Ascending aorta (tissue), 2 donors: ENCODE measurements around the gene MAMDC4. TPM values are rescaled to one million over a fixed set of nuclear protein-coding genes. Genes with fewer than 3 reads are reported as not detected.

Experiments used
- DNase-seq, 2 donors: peaks; one replicate each; pipeline ENCODE4 v3.0.0-alpha.2; 2019; ENCODE audit warnings: low spot score in 2 of 2
- H3K27ac ChIP-seq, 2 donors: fragments of 200-600 bp; sonication (generic); one replicate each; pipeline ENCODE4 v1.5.1; 2016 to 2017; ENCODE audit warnings: mild to moderate bottlenecking in 1 of 2
- H3K27me3 ChIP-seq: fragments of 200-600 bp; sonication (generic); one replicate; pipeline ENCODE4 v1.5.1; 2017
- H3K36me3 ChIP-seq, 2 donors: fragments of 200-600 bp; sonication (generic); one replicate each; pipeline ENCODE4 v1.5.1; 2016
- H3K4me1 ChIP-seq, 2 donors: fragments of 200-600 bp; sonication (generic); one replicate each; pipeline ENCODE4 v1.5.1; 2016 to 2017; ENCODE audit warnings: mild to moderate bottlenecking in 1 of 2
- H3K4me3 ChIP-seq, 2 donors: fragments of 200-600 bp; sonication (generic); one replicate each; pipeline ENCODE4 v1.5.1; 2016 to 2017; ENCODE audit warnings: mild to moderate bottlenecking in 1 of 2
- H3K9me3 ChIP-seq, 2 donors: fragments of 200-600 bp; sonication (generic); one replicate each; pipeline ENCODE4 v1.5.1; 2016
- intact Hi-C: fragments of 100-400 bp; cut with DNase I; formaldehyde crosslinking; loops from one replicate; pipeline ENCODE4 v1.15.1; 2023
- total RNA-seq: library from RNA; depleted of rRNA; stranded (reverse); fragments of >200 nt; gene quantifications from one replicate; pipeline ENCODE4 v1.1.0, GENCODE V29; 2016
- TF ChIP-seq, protein P1 (sequence below), 3 experiments: fragments of 200-600 bp in 2 of 3; fragments of 450-650 bp in 1 of 3; sonication (generic) in 2 of 3; IDR thresholded peaks; one replicate each; pipeline ENCODE4 v1.5.1; 2016 to 2019; ENCODE audit warnings: antibody characterized with exemption in 3 of 3, mild to moderate bottlenecking in 1 of 3, moderate library complexity in 1 of 3

Gene MAMDC4
- total RNA-seq, 1 donor from 2014 or later, result 5.0 TPM

DNA sequence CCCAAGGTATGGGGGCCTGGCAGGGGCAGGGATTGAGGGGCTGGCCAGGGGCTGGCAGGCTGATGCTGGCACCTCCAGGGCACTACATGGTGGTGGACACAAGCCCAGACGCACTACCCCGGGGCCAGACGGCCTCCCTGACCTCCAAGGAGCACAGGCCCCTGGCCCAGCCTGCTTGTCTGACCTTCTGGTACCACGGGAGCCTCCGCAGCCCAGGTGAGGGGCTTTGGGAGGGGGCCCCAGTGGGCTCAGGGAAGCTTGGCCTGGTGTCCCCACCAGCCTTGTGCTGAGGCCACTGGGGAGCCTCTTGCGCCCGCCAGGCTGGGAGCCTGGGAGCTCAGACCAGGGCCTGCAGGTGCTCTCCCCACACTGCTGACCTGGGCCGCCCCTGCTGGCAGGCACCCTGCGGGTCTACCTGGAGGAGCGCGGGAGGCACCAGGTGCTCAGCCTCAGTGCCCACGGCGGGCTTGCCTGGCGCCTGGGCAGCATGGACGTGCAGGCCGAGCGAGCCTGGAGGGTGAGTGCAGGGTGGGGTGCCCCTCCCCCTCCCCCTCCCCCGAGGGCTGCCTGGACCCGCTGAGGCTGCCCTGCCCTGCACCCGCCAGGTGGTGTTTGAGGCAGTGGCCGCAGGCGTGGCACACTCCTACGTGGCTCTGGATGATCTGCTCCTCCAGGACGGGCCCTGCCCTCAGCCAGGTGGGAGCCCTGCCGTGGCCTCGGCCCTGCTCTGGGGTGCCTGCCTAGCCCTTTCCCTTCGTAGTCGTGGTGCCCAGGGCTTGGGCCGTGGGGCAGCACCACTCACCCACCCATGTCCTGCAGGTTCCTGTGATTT is 5.7 kb downstream of the MAMDC4 start:
- intact Hi-C loops, result no loop called here
- Histone ChIP-seq H3K27me3 (no peaks in the 10 kb centered on the region), H3K27ac (no peak overlapping the region), H3K36me3 (peaks cover 21 to 23% of the 10 kb centered on the region in 2 donors), H3K4me3 (no peak overlapping the region), H3K4me1 (peaks cover 4 to 14% of the 10 kb centered on the region in 2 donors), H3K9me3 (no peaks in the 10 kb centered on the region)
- DNase-seq, result no peak
- TF ChIP-seq, protein P1, sequence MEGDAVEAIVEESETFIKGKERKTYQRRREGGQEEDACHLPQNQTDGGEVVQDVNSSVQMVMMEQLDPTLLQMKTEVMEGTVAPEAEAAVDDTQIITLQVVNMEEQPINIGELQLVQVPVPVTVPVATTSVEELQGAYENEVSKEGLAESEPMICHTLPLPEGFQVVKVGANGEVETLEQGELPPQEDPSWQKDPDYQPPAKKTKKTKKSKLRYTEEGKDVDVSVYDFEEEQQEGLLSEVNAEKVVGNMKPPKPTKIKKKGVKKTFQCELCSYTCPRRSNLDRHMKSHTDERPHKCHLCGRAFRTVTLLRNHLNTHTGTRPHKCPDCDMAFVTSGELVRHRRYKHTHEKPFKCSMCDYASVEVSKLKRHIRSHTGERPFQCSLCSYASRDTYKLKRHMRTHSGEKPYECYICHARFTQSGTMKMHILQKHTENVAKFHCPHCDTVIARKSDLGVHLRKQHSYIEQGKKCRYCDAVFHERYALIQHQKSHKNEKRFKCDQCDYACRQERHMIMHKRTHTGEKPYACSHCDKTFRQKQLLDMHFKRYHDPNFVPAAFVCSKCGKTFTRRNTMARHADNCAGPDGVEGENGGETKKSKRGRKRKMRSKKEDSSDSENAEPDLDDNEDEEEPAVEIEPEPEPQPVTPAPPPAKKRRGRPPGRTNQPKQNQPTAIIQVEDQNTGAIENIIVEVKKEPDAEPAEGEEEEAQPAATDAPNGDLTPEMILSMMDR (IDR thresholded peaks at IDR 0.05), result no peak

DNA sequence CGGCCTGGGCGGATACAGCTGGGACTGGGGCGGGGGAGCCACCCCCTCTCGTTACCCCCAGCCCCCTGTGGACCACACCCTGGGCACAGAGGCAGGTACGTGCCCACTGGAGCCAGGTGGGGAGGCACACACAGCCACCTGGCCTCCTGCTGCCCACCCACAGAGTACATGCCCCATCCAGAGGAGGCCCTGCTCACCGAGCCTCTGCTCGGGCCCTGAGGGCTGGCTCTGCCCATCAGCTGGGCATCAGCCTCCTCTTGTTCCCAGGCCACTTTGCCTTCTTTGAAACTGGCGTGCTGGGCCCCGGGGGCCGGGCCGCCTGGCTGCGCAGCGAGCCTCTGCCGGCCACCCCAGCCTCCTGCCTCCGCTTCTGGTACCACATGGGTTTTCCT is 6.3 kb downstream of the MAMDC4 start:
- Histone ChIP-seq H3K4me3 (no peak overlapping the region), H3K9me3 (no peaks in the 10 kb centered on the region), H3K27me3 (no peaks in the 10 kb centered on the region), H3K36me3 (peaks cover 28 to 30% of the 10 kb centered on the region in 2 donors), H3K4me1 (peaks cover 4 to 14% of the 10 kb centered on the region in 2 donors), H3K27ac (peak overlapping the region; percentile 39 to 57)
- no peak for DNase-seq
- intact Hi-C loops, result no loop called here
- TF ChIP-seq, protein P1 (IDR thresholded peaks at IDR 0.05), result no peak

DNA sequence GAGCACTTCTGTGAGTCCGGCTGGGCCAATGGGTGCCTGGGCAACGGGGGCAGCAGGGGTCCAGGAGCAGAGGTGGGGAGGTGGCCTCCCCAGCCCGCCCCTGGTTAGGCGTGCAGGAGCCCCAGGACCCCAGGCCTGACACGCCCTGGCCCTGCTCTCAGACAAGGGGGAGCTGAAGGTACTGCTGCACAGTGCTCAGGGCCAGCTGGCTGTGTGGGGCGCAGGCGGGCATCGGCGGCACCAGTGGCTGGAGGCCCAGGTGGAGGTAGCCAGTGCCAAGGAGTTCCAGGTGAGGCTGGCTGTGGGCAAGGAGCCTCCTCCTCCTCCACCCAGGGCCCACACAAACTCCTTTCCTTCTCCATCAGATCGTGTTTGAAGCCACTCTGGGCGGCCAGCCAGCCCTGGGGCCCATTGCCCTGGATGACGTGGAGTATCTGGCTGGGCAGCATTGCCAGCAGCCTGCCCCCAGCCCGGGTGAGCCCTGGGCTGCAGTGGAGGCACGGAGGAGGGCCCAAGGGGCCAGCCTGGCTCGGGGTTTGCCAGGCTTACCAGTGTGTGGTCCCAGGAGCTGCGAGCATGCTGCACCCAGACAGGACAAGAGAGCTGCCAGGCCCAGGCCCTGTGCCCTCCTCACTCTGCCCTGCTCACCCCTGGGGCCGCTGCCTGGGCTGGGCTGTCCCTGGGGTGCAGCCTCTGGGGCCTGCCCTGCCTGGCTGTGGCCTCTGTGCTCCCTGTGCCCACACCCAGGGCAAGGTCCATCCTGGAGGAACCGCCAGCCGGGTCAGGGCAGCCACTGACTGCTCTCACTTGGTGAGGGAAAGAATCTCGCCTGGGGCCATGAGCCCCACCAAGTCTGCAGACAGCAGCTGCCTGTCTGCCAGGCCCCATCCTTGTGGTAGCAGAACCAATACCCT is 7.0 kb downstream of the MAMDC4 start:
- Histone ChIP-seq H3K4me3 (no peak overlapping the region), H3K27ac (peak overlapping the region; percentile 39 to 57), H3K9me3 (no peaks in the 10 kb centered on the region), H3K36me3 (peaks cover 33 to 34% of the 10 kb centered on the region in 2 donors), H3K4me1 (peaks cover 4 to 14% of the 10 kb centered on the region in 2 donors), H3K27me3 (no peaks in the 10 kb centered on the region)
- TF ChIP-seq, protein P1 (IDR thresholded peaks at IDR 0.05), result no peak
- intact Hi-C loops, result no loop called here
- no peak for DNase-seq

DNA sequence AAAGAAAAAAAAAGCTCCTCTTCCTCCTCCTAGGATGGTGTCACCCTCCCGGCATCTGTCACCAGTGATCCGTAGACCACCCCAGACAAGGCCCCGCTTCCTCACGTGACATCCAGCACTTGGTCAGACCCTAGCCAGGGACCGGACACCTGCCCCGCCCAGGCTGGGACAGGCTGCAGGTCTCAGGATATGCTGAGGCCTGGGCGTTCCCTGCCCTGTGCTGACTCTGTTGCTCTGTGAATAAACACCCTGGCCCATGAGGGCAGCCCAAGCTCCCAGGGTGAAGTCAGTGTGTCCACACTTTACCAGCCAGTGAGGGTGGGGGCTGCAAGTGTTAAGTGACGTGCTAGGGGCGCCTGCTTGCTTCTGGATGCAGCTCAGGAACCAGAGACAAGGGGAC is 8.4 kb downstream of the MAMDC4 start:
- Histone ChIP-seq H3K9me3 (no peaks in the 10 kb centered on the region), H3K4me3 (no peak overlapping the region), H3K4me1 (peaks cover 4 to 24% of the 10 kb centered on the region in 2 donors), H3K27me3 (no peaks in the 10 kb centered on the region), H3K36me3 (peaks cover 33 to 34% of the 10 kb centered on the region in 2 donors), H3K27ac (no peak overlapping the region)
- intact Hi-C loops, result no loop called here
- no peak for DNase-seq
- TF ChIP-seq, protein P1 (IDR thresholded peaks at IDR 0.05), result no peak

DNA sequence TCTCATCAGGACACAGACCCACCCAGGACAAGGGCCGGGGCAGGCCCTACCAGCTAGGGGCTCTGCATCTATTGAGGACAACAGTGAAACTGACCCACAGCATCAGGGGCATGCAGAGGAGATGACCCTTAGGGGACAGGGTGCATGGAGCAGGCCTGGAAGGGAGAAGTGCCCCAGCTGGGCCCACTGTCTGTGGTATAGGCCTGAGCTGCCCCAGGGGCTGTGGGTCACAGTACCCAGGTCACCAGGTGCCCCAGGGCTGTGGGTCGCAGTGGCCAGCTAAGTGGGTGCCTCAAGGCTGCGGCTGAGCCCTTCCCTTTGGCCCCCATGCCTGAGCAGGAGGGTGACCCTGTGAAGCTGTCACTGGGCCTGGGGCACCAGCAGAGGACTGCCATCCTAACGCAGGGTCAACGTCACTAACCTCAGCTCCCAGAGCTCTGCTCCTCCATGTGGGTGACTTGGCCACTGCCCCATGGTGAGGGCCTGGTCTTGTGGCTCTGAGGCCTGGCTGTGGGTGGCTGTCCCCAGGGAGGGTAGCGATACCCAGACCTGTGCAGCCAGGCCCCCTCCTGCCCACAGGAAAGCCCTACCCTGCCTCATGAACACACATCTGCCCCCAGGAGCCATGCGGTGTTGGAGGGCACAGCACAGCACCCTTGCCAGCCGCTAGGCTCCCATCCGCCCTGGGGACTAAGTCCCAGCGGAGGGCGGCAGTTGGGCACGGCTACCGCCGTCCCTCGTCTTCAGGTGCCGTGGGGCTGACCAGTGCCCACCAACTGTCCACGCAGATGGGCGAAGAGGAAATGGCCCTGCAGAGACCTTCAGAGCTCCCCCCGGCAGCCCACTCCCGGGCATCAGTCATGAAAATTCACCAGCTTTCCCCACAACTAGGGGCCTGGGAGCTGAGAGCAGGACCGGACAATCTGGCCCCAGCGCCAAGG is 9.1 kb downstream of the MAMDC4 start:
- intact Hi-C loops, result no loop called here

More for the DNA sequence above, 9.1 kb downstream of the MAMDC4 start:
- no peak overlapping the region for H3K4me3 ChIP-seq
- TF ChIP-seq, protein P1 (IDR thresholded peaks at IDR 0.05), result no peak
- H3K27ac ChIP-seq, result no peak overlapping the region
- no peaks in the 10 kb centered on the region for H3K27me3 ChIP-seq
- H3K4me1 ChIP-seq, result peaks cover 4 to 24% of the 10 kb centered on the region in 2 donors
- peaks cover 33 to 34% of the 10 kb centered on the region in 2 donors for H3K36me3 ChIP-seq
- no peaks in the 10 kb centered on the region for H3K9me3 ChIP-seq
- DNase-seq, result no peak
